GM18867 (cell line): Measurements from ENCODE around the gene AMY1B.
"Not testable (repeated sequence)": the region's sequence is repeated elsewhere in the genome, so short reads cannot be mapped to it uniquely, and the experiment has no call there.

Experiments
- ATAC-seq: cut with Tn5 transposase; IDR thresholded peaks from one replicate; pipeline ENCODE4 v1.9.1; 2021; ENCODE audit warnings: mild to moderate bottlenecking, moderate library complexity; ENCODE audit not compliant: unreplicated experiment

The AMY1B gene

DNA sequence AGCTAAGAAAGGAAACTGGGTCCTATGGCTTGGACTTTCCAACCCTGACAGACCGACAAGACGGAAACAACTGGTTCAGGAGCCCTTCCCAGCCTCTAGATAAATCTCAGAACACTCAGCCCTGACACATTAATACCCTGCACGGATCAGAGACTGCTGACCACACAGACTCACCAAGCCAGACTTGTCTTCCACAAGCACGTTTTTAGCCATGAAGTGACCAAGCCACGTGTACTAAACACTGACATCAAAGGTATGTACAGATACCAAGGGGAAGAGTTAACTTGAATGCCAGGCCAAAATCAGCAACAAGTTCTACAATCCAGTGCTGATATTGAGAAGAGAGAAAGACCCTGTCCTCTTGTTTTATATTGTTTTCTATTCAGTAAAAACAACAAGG lies at the start of gene AMY1B:
AMY1B (minus strand) TSS at position 101 of the 400 bp plus-strand sequence. CDS start 571 bp downstream, outside the sequence.
- not testable (repeated sequence) for ATAC-seq

DNA sequence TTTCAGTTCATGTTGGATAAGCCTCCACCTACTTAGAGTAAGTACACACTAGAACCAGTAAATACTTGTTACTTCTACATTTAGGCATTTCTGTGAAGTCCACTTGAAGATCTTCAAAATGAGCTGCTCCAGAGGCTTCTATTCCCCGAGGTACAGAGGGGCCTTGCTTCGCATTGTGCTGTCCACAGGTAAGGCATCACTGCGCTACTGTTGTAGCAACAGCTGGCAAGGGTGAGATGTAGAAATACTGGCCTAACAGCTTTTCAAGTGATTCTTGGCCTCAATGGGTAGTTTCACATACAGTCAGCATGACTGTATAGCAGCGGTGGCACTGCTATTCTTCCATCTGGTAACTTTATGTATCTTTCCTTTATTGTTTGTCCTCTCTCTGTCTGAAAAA lies 49.0 kb upstream of the AMY1B start:
- ATAC-seq: not testable (repeated sequence)

- ATAC-seq: not testable (repeated sequence)
Observed at GRCh38 chr1:103744449-103744848, 48.4 kb upstream of the AMY1B start.

DNA sequence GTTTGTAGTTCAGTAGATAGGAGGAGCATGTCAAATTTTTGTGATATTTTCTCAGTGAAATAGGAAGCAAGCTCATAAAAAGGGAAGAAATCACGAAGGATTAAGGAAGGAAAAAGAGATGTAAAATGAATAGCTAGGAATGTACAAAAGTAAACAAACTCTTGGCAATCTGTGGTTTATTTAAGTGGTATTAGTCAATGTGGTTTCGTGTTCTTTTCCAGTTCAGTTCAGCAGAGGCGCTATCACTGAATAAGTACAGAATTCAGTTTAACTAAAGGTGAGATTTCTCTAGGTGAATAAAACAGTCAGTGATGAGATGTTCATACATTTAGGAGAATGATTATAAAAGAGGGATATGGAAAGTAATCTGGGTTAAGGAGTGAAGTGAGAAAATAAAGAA lies 42.0 kb upstream of the AMY1B start:
- ATAC-seq: not testable (repeated sequence)

- not testable (repeated sequence) for ATAC-seq
Observed at GRCh38 chr1:103735334-103735733, 39.3 kb upstream of the AMY1B start.

GRCh38 chr1:103721473-103721872 lies 25.5 kb upstream of the AMY1B start:
- ATAC-seq: not testable (repeated sequence)

GRCh38 chr1:103717404-103717803 lies 21.4 kb upstream of the AMY1B start:
- not testable (repeated sequence) for ATAC-seq

DNA sequence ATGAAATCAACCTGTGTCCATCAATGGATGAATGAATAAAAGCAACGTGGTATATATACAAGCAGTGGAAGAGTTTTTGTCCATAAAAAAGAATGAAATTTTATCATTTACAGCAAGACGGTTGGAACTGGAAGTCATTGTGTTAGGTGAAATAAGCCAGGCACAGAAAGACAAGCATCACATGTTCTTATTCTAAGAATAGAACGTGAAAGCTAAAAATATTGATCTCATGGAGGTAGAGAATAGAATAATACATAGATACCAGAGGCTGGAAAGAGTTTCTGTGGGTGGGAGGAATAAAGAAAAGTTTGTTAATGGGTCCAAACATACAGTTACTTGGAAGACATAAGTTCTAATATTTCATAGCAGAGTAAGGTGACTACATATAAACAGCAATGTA lies 14.4 kb upstream of the AMY1B start:
- ATAC-seq: not testable (repeated sequence)

DNA sequence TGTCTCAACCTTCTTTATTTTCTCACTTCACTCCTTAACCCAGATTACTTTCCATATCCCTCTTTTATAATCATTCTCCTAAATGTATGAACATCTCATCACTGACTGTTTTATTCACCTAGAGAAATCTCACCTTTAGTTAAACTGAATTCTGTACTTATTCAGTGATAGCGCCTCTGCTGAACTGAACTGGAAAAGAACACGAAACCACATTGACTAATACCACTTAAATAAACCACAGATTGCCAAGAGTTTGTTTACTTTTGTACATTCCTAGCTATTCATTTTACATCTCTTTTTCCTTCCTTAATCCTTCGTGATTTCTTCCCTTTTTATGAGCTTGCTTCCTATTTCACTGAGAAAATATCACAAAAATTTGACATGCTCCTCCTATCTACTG lies 11.7 kb upstream of the AMY1B start:
- ATAC-seq: not testable (repeated sequence)

GRCh38 chr1:103701256-103701655 lies 5.2 kb upstream of the AMY1B start:
- not testable (repeated sequence) for ATAC-seq

DNA sequence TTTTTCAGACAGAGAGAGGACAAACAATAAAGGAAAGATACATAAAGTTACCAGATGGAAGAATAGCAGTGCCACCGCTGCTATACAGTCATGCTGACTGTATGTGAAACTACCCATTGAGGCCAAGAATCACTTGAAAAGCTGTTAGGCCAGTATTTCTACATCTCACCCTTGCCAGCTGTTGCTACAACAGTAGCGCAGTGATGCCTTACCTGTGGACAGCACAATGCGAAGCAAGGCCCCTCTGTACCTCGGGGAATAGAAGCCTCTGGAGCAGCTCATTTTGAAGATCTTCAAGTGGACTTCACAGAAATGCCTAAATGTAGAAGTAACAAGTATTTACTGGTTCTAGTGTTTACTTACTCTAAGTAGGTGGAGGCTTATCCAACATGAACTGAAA lies 4.7 kb upstream of the AMY1B start:
- not testable (repeated sequence) for ATAC-seq

DNA sequence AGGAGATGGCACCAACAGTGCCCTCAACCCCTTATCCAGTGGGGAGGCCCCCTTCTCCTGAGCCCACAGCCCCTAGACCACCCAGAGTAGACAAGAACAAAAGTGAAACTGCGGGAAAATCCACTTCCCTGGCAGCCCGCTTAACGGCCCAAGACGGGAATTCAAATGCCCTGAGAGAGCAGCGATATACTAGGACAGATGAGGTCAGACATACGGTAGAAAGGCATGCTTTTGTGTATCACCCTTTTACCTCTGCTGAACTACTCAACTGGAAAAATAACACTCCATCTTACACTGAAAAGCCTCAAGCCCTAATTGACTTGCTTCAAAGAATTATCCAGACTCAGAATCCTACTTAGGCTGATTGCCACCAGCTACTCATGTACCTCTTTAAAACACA lies 1.4 kb upstream of the AMY1B start:
- not testable (repeated sequence) for ATAC-seq

- ATAC-seq: not testable (repeated sequence)
Observed at GRCh38 chr1:103676335-103676734, 19.7 kb downstream of the AMY1B start.

DNA sequence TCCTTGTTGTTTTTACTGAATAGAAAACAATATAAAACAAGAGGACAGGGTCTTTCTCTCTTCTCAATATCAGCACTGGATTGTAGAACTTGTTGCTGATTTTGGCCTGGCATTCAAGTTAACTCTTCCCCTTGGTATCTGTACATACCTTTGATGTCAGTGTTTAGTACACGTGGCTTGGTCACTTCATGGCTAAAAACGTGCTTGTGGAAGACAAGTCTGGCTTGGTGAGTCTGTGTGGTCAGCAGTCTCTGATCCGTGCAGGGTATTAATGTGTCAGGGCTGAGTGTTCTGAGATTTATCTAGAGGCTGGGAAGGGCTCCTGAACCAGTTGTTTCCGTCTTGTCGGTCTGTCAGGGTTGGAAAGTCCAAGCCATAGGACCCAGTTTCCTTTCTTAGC lies 40.5 kb downstream of the AMY1B start, which contains the start of gene AMY1A:
AMY1A (plus strand) TSS at position 301 of the 400 bp plus-strand sequence. CDS start 571 bp downstream, outside the sequence.
- ATAC-seq: not testable (repeated sequence)

DNA sequence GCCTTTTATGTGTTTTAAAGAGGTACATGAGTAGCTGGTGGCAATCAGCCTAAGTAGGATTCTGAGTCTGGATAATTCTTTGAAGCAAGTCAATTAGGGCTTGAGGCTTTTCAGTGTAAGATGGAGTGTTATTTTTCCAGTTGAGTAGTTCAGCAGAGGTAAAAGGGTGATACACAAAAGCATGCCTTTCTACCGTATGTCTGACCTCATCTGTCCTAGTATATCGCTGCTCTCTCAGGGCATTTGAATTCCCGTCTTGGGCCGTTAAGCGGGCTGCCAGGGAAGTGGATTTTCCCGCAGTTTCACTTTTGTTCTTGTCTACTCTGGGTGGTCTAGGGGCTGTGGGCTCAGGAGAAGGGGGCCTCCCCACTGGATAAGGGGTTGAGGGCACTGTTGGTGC lies 41.9 kb downstream of the AMY1B start:
- not testable (repeated sequence) for ATAC-seq

DNA sequence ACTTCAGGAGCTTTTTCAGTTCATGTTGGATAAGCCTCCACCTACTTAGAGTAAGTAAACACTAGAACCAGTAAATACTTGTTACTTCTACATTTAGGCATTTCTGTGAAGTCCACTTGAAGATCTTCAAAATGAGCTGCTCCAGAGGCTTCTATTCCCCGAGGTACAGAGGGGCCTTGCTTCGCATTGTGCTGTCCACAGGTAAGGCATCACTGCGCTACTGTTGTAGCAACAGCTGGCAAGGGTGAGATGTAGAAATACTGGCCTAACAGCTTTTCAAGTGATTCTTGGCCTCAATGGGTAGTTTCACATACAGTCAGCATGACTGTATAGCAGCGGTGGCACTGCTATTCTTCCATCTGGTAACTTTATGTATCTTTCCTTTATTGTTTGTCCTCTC lies 45.1 kb downstream of the AMY1B start:
- not testable (repeated sequence) for ATAC-seq

DNA sequence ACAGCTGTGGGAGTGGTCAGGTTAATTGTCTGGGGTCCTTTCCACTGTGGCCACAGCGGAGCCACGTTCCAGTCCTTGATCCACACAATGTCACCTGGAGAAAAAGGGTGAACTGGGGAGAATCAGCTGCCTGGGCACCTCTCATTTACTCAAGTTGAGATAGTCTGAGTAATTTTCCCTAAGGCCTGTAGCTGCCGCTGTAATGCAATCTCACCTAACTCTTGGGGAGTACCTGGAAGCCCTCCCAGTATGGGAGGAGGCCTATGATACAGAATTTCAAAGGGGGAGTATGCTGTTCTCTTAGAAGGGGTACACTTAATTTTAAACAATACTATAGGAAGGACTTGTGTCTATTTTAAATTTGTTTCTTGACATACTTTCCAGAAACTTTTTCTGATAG lies 45.7 kb downstream of the AMY1B start:
- ATAC-seq: not testable (repeated sequence)

DNA sequence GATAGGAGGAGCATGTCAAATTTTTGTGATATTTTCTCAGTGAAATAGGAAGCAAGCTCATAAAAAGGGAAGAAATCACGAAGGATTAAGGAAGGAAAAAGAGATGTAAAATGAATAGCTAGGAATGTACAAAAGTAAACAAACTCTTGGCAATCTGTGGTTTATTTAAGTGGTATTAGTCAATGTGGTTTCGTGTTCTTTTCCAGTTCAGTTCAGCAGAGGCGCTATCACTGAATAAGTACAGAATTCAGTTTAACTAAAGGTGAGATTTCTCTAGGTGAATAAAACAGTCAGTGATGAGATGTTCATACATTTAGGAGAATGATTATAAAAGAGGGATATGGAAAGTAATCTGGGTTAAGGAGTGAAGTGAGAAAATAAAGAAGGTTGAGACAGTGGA lies 52.1 kb downstream of the AMY1B start:
- ATAC-seq: not testable (repeated sequence)

DNA sequence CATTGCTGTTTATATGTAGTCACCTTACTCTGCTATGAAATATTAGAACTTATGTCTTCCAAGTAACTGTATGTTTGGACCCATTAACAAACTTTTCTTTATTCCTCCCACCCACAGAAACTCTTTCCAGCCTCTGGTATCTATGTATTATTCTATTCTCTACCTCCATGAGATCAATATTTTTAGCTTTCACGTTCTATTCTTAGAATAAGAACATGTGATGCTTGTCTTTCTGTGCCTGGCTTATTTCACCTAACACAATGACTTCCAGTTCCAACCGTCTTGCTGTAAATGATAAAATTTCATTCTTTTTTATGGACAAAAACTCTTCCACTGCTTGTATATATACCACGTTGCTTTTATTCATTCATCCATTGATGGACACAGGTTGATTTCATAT lies 54.8 kb downstream of the AMY1B start:
- ATAC-seq: not testable (repeated sequence)
